HepG2 (cell line): ENCODE data around the gene TMBIM4.

Experiments used
- ADNP ChIP-seq: sonication (generic); formaldehyde crosslinking; IDR thresholded peaks from 2 replicates; pipeline ENCODE4 v1.4.0; 2020; ENCODE audit warnings: missing genetic modification reagents
- ARHGAP35 ChIP-seq: sonication (generic); formaldehyde crosslinking; IDR thresholded peaks from 2 replicates; pipeline ENCODE4 v1.9.0; 2022; ENCODE audit warnings: mild to moderate bottlenecking, inconsistent platforms, moderate library complexity, missing genetic modification reagents, borderline replicate concordance
- CHD4 ChIP-seq: fragments of 200-600 bp; sonication (generic); IDR thresholded peaks from 2 replicates; pipeline ENCODE4 v1.7.0; 2017; ENCODE audit warnings: mild to moderate bottlenecking, low read length, borderline replicate concordance
- EZH2 ChIP-seq: conservative IDR thresholded peaks from 2 replicates; pipeline ENCODE4 v1.6.1; 2012; ENCODE audit warnings: mild to moderate bottlenecking, low read depth, low read length, moderate library complexity
- HMGXB4 ChIP-seq, 2 experiments: sonication (generic) in 1 of 2; formaldehyde crosslinking in 1 of 2; IDR thresholded peaks; 2 replicates each; pipeline versions ENCODE4 v1.4.0 to v1.6.1; 2018 to 2020; ENCODE audit warnings: missing genetic modification reagents in 2 of 2, borderline replicate concordance in 1 of 2, low read depth in 1 of 2, mild to moderate bottlenecking in 1 of 2, missing biosample characterization in 1 of 2
- SP4 ChIP-seq: sonication (generic); formaldehyde crosslinking; IDR thresholded peaks from 2 replicates; pipeline ENCODE4 v1.8.1; 2023; ENCODE audit warnings: mild to moderate bottlenecking, missing genetic modification reagents
- YY1 ChIP-seq: IDR thresholded peaks from 2 replicates; pipeline ENCODE4 v1.6.1; 2011; ENCODE audit warnings: low read length, low read depth, moderate library complexity, mild to moderate bottlenecking; ENCODE audit not compliant: insufficient read depth, insufficient replicate concordance
- ZBTB7A ChIP-seq: sonication (generic); formaldehyde crosslinking; IDR thresholded peaks from 2 replicates; pipeline ENCODE4 v1.8.0; 2022; ENCODE audit warnings: mild to moderate bottlenecking, missing genetic modification reagents
- ZEB1 ChIP-seq: IDR thresholded peaks from 2 replicates; pipeline ENCODE4 v1.6.1; 2012; ENCODE audit warnings: mild to moderate bottlenecking, low read depth, inconsistent platforms; ENCODE audit not compliant: insufficient replicate concordance
- ZFYVE20 ChIP-seq: sonication (generic); formaldehyde crosslinking; IDR thresholded peaks from 2 replicates; pipeline ENCODE4 v1.8.0; 2023; ENCODE audit warnings: low read depth, mild to moderate bottlenecking, moderate library complexity, missing genetic modification reagents, borderline replicate concordance
- ZNF235 ChIP-seq: sonication (generic); formaldehyde crosslinking; IDR thresholded peaks from 2 replicates; pipeline ENCODE4 v1.8.1; 2023; ENCODE audit warnings: mild to moderate bottlenecking, missing genetic modification reagents, borderline replicate concordance
- TF ChIP-seq, protein P1 (sequence below): sonication (generic); formaldehyde crosslinking; IDR thresholded peaks from 2 replicates; pipeline ENCODE4 v1.5.0; 2020; ENCODE audit warnings: mild to moderate bottlenecking, missing genetic modification reagents, moderate library complexity
- TF ChIP-seq, protein P2 (sequence below): sonication (generic); formaldehyde crosslinking; IDR thresholded peaks from 2 replicates; pipeline ENCODE4 v1.4.0; 2020; ENCODE audit warnings: missing genetic modification reagents, borderline replicate concordance

DNA sequence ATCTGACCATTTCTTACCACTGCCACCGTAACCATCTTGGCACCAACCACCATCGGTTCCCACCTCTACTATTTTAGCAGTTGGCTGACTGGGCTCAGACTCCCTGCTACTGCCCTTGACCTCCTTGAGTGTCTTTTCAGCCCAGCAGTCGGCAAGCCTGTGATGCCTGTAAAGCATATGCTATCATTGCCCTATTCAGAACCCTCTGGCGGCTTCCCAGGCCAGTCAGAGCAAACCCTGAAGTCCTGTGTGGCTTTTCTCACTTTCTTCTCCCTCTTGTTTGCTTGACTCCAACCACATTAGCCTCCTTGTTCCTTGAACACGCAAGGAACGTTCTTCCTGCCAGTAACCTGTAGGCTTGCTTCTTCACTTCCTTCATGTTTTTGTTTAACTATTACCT is 25.4 kb upstream of the TMBIM4 start:
- no peak for TF ChIP-seq HMGXB4 (CRISPR knock-in tag; IDR thresholded peaks at IDR 0.05; ENCODE audit: borderline replicate concordance in 1 of 2, low read depth in 1 of 2)
- no peak for TF ChIP-seq CHD4
- no peak for TF ChIP-seq YY1
- TF ChIP-seq ZEB1 = no peak
- TF ChIP-seq, protein P1, sequence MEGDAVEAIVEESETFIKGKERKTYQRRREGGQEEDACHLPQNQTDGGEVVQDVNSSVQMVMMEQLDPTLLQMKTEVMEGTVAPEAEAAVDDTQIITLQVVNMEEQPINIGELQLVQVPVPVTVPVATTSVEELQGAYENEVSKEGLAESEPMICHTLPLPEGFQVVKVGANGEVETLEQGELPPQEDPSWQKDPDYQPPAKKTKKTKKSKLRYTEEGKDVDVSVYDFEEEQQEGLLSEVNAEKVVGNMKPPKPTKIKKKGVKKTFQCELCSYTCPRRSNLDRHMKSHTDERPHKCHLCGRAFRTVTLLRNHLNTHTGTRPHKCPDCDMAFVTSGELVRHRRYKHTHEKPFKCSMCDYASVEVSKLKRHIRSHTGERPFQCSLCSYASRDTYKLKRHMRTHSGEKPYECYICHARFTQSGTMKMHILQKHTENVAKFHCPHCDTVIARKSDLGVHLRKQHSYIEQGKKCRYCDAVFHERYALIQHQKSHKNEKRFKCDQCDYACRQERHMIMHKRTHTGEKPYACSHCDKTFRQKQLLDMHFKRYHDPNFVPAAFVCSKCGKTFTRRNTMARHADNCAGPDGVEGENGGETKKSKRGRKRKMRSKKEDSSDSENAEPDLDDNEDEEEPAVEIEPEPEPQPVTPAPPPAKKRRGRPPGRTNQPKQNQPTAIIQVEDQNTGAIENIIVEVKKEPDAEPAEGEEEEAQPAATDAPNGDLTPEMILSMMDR = no peak
- TF ChIP-seq ADNP (CRISPR knock-in tag) = no peak
- TF ChIP-seq ZBTB7A (CRISPR knock-in tag) = no peak
- no peak for TF ChIP-seq ZFYVE20 (CRISPR knock-in tag)
- TF ChIP-seq ARHGAP35 = no peak
- TF ChIP-seq ZNF235 (CRISPR knock-in tag) = no peak
- TF ChIP-seq, protein P2, sequence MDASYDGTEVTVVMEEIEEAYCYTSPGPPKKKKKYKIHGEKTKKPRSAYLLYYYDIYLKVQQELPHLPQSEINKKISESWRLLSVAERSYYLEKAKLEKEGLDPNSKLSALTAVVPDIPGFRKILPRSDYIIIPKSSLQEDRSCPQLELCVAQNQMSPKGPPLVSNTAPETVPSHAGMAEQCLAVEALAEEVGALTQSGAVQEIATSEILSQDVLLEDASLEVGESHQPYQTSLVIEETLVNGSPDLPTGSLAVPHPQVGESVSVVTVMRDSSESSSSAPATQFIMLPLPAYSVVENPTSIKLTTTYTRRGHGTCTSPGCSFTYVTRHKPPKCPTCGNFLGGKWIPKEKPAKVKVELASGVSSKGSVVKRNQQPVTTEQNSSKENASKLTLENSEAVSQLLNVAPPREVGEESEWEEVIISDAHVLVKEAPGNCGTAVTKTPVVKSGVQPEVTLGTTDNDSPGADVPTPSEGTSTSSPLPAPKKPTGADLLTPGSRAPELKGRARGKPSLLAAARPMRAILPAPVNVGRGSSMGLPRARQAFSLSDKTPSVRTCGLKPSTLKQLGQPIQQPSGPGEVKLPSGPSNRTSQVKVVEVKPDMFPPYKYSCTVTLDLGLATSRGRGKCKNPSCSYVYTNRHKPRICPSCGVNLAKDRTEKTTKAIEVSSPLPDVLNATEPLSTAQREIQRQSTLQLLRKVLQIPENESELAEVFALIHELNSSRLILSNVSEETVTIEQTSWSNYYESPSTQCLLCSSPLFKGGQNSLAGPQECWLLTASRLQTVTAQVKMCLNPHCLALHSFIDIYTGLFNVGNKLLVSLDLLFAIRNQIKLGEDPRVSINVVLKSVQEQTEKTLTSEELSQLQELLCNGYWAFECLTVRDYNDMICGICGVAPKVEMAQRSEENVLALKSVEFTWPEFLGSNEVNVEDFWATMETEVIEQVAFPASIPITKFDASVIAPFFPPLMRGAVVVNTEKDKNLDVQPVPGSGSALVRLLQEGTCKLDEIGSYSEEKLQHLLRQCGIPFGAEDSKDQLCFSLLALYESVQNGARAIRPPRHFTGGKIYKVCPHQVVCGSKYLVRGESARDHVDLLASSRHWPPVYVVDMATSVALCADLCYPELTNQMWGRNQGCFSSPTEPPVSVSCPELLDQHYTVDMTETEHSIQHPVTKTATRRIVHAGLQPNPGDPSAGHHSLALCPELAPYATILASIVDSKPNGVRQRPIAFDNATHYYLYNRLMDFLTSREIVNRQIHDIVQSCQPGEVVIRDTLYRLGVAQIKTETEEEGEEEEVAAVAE = no peak
- no peak for TF ChIP-seq SP4 (CRISPR knock-in tag)
- no peak for TF ChIP-seq EZH2
